Parathyroid adenoma (tissue), 2 donors: ENCODE measurements around the gene GTF3C5.

Experiments
- H2AFZ ChIP-seq: fragments of 300-600 bp; sonication (generic); one replicate; pipeline ENCODE4 v1.7.0; 2017; ENCODE audit warnings: antibody characterized with exemption, mild to moderate bottlenecking
- H3K27ac ChIP-seq: fragments of 300-600 bp; sonication (generic); one replicate; pipeline ENCODE4 v1.7.0; 2017
- H3K27me3 ChIP-seq: fragments of 300-600 bp; sonication (generic); one replicate; pipeline ENCODE4 v1.7.0; 2017; ENCODE audit warnings: low read length; ENCODE audit not compliant: control insufficient read depth, insufficient read depth
- H3K36me3 ChIP-seq: fragments of 300-600 bp; sonication (generic); one replicate; pipeline ENCODE4 v1.7.0; 2017; ENCODE audit warnings: low read length; ENCODE audit not compliant: control insufficient read depth, insufficient read depth
- H3K4me1 ChIP-seq: fragments of 300-600 bp; sonication (generic); one replicate; pipeline ENCODE4 v1.7.0; 2017; ENCODE audit warnings: control low read depth
- H3K4me2 ChIP-seq: fragments of 300-600 bp; sonication (generic); one replicate; pipeline ENCODE4 v1.7.0; 2017; ENCODE audit warnings: low read length
- H3K4me3 ChIP-seq: fragments of 300-600 bp; sonication (generic); one replicate; pipeline ENCODE4 v1.7.0; 2017; ENCODE audit warnings: low read depth, low read length
- H3K79me2 ChIP-seq: fragments of 300-600 bp; sonication (generic); one replicate; pipeline ENCODE4 v1.7.0; 2017; ENCODE audit warnings: control low read depth
- H3K9ac ChIP-seq: fragments of 300-600 bp; sonication (generic); one replicate; pipeline ENCODE4 v1.7.0; 2017; ENCODE audit warnings: mild to moderate bottlenecking
- H3K9me3 ChIP-seq: fragments of 300-600 bp; sonication (generic); one replicate; pipeline ENCODE4 v1.7.0; 2017; ENCODE audit warnings: low read length; ENCODE audit not compliant: control insufficient read depth
- TF ChIP-seq, protein P1 (sequence below): fragments of 300-600 bp; sonication (generic); IDR thresholded peaks from one replicate; pipeline ENCODE4 v1.7.0; 2017; ENCODE audit warnings: antibody characterized with exemption, mild to moderate bottlenecking
- donor health status: primary hyperparathyroidism.

GTF3C5 gene

DNA sequence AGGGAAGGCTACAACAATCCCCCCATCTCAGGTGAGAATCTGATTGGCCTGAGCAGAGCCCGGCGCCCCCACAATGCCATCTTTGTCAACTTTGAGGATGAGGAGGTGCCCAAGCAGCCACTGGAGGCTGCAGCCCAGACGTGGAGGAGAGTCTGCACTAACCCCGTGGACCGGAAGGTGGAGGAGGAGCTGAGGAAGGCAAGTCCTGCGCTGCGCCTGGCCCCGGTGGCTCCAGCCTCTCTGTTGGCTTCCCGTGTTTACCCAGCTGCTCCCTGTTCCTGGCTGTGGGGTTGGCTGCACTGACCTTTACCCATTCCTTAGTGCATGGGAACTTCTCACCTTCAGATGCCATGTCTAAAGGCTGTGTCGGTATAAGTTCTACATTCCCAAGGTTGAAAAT is 20.0 kb downstream of the GTF3C5 start:
- Histone ChIP-seq H3K4me2 (no peak overlapping the region), H2AFZ (no peak overlapping the region), H3K9me3 (no peaks in the 10 kb centered on the region), H3K27ac (no peak overlapping the region), H3K9ac (no peak overlapping the region), H3K4me3 (no peak overlapping the region), H3K27me3 (no peaks in the 10 kb centered on the region), H3K36me3 (no peaks in the 10 kb centered on the region), H3K4me1 (no peaks in the 10 kb centered on the region), H3K79me2 (no peaks in the 10 kb centered on the region)
- TF ChIP-seq, protein P1, sequence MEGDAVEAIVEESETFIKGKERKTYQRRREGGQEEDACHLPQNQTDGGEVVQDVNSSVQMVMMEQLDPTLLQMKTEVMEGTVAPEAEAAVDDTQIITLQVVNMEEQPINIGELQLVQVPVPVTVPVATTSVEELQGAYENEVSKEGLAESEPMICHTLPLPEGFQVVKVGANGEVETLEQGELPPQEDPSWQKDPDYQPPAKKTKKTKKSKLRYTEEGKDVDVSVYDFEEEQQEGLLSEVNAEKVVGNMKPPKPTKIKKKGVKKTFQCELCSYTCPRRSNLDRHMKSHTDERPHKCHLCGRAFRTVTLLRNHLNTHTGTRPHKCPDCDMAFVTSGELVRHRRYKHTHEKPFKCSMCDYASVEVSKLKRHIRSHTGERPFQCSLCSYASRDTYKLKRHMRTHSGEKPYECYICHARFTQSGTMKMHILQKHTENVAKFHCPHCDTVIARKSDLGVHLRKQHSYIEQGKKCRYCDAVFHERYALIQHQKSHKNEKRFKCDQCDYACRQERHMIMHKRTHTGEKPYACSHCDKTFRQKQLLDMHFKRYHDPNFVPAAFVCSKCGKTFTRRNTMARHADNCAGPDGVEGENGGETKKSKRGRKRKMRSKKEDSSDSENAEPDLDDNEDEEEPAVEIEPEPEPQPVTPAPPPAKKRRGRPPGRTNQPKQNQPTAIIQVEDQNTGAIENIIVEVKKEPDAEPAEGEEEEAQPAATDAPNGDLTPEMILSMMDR, result no peak

GRCh38 chr9:133051281-133051900 is 20.6 kb downstream of the GTF3C5 start:
- TF ChIP-seq, protein P1, result no peak
- H3K4me1 ChIP-seq, result no peaks in the 10 kb centered on the region
- no peak overlapping the region for H2AFZ ChIP-seq
- H3K27ac ChIP-seq, result no peak overlapping the region
- H3K27me3 ChIP-seq, result no peaks in the 10 kb centered on the region
- H3K4me2 ChIP-seq, result no peak overlapping the region
- no peaks in the 10 kb centered on the region for H3K36me3 ChIP-seq
- no peak overlapping the region for H3K9ac ChIP-seq
- no peaks in the 10 kb centered on the region for H3K9me3 ChIP-seq
- no peak overlapping the region for H3K4me3 ChIP-seq
- no peaks in the 10 kb centered on the region for H3K79me2 ChIP-seq

GRCh38 chr9:133051966-133052539 is 21.3 kb downstream of the GTF3C5 start:
- no peak overlapping the region for H2AFZ ChIP-seq
- H3K79me2 ChIP-seq, result no peaks in the 10 kb centered on the region
- no peak overlapping the region for H3K27ac ChIP-seq
- H3K9me3 ChIP-seq, result no peaks in the 10 kb centered on the region
- no peak overlapping the region for H3K9ac ChIP-seq
- H3K4me2 ChIP-seq, result no peak overlapping the region
- no peaks in the 10 kb centered on the region for H3K36me3 ChIP-seq
- TF ChIP-seq, protein P1, result no peak
- H3K4me3 ChIP-seq, result no peak overlapping the region
- no peaks in the 10 kb centered on the region for H3K4me1 ChIP-seq
- no peaks in the 10 kb centered on the region for H3K27me3 ChIP-seq

DNA sequence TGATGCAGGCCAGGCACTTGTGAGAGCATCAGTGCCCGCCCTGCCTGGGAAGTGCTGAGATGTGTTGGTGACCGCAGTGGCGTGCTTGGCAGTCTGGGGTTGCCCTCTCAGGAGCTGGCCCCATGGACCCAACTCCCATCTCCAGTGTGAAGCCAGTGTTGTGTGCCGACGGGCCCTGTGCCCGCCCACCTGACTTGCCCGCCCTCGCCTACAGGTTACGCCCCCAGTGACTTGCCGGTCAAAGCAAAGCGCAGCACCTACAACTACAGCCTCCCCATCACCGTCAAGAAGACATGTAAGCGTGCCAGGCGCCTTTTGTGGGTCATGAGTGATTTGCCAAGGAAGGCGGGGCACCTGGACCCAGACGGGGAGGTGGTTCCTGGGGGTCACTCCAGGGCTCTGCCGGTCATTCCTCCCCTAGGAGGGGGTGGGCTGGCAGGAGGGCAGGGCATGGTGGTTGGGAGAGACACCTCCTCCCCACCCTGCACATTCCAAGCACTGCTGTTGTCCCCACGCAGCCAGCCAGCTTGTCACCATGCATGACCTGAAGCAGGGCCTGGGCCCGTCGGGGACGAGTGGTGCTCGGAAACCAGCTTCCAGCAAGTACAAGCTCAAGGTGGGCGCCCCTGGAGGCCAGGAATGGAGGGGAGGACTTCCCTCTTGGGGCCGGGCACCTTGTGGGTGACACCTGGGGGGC is 23.5 kb downstream of the GTF3C5 start:
- Histone ChIP-seq H3K4me2 (no peak overlapping the region), H3K9me3 (no peaks in the 10 kb centered on the region), H3K36me3 (no peaks in the 10 kb centered on the region), H3K4me1 (no peaks in the 10 kb centered on the region), H3K79me2 (no peaks in the 10 kb centered on the region), H3K4me3 (no peak overlapping the region), H3K27ac (no peak overlapping the region), H3K27me3 (no peaks in the 10 kb centered on the region), H2AFZ (no peak overlapping the region), H3K9ac (no peak overlapping the region)
- TF ChIP-seq, protein P1, result no peak
